Natural killer cell (primary cell): Measurements from ENCODE around the gene POPDC2. TPM values are rescaled to one million over a fixed set of nuclear protein-coding genes. Genes with fewer than 3 reads are reported as not detected.

Experiments
- ATAC-seq, 3 donors: fragments of 150-1000 bp in 2 of 3; fragments of 200-7000 bp in 1 of 3; cut with Tn5 transposase; 1 replicate in 1 of 3; 2 replicates in 2 of 3; pipeline ENCODE4 v1.10.0; 2021; ENCODE audit warnings: mild to moderate bottlenecking in 2 of 3, moderate library complexity in 2 of 3
- DNase-seq, 2 donors: peaks; one replicate each; pipeline versions ENCODE4 v3.0.0 to v3.0.0-alpha.2; 2013 to 2021; ENCODE audit warnings: mixed read lengths in 1 of 2
- H3K27ac ChIP-seq: one replicate; pipeline ENCODE4 v1.5.1; 2013; ENCODE audit warnings: mild to moderate bottlenecking, low read length
- H3K27me3 ChIP-seq: one replicate; pipeline ENCODE4 v1.6.1; 2013; ENCODE audit warnings: low read length; ENCODE audit not compliant: control insufficient read depth, insufficient read depth
- H3K36me3 ChIP-seq: one replicate; pipeline ENCODE4 v1.6.1; 2013; ENCODE audit warnings: low read length; ENCODE audit not compliant: control insufficient read depth, insufficient read depth
- H3K4me1 ChIP-seq: one replicate; pipeline ENCODE4 v1.6.1; 2013; ENCODE audit warnings: low read length; ENCODE audit not compliant: control insufficient read depth, insufficient read depth
- H3K4me3 ChIP-seq: one replicate; pipeline ENCODE4 v1.5.1; 2013; ENCODE audit warnings: low read length
- H3K9me3 ChIP-seq: one replicate; pipeline ENCODE4 v1.6.1; 2013; ENCODE audit warnings: low read length; ENCODE audit not compliant: control insufficient read depth, insufficient read depth
- H3K27ac Mint-ChIP-seq, 2 donors: one replicate each; pipeline ENCODE4 v1.8.0; 2022; ENCODE audit warnings: mild to moderate bottlenecking in 2 of 2, mixed read lengths in 2 of 2, moderate library complexity in 1 of 2
- H3K27me3 Mint-ChIP-seq, 2 donors: one replicate each; pipeline ENCODE4 v1.8.0; 2022; ENCODE audit warnings: low read depth in 2 of 2, mixed read lengths in 2 of 2
- H3K36me3 Mint-ChIP-seq: one replicate; pipeline ENCODE4 v1.8.0; 2022; ENCODE audit warnings: mixed read lengths
- H3K4me1 Mint-ChIP-seq, 2 donors: one replicate each; pipeline ENCODE4 v1.8.0; 2022; ENCODE audit warnings: mixed read lengths in 2 of 2
- H3K4me3 Mint-ChIP-seq: one replicate; pipeline ENCODE4 v1.8.0; 2022; ENCODE audit warnings: mild to moderate bottlenecking, moderate library complexity, mixed read lengths
- H3K9me3 Mint-ChIP-seq, 2 donors: one replicate each; pipeline ENCODE4 v1.8.0; 2022; ENCODE audit warnings: mixed read lengths in 2 of 2
- CTCF ChIP-seq: fragments of 200-600 bp; IDR thresholded peaks from one replicate; pipeline ENCODE4 v1.8.0; 2022; ENCODE audit warnings: antibody characterized with exemption
- WGBS: methylation state at CpG from one replicate; pipeline ENCODE4 v1.1.7; 2013; ENCODE audit warnings: missing lambda C conversion rate; ENCODE audit not compliant: insufficient coverage; 5-methylcytosine and 5-hydroxymethylcytosine counted together
- intact Hi-C: fragments of 100-400 bp; cut with micrococcal nuclease; formaldehyde crosslinking; loops from one replicate; pipeline ENCODE4 v1.14.2; 2022
- total RNA-seq, 4 donors: library from RNA; stranded (reverse); fragments of 120-200 nt in 1 of 4; gene quantifications; one replicate each; pipeline versions ENCODE4 v1.2.3 to v1.2.4, GENCODE V29; 2013 to 2022

Gene POPDC2
- total RNA-seq, 3 donors from 2014 or later (not counting 1 experiment from before 2014, with no cell fraction given), result 6.2 to 8.0 (median 7.9) TPM

- no peak for ATAC-seq
- H3K4me3 Mint-ChIP-seq, result no peak overlapping the region
Observed at GRCh38 chr3:119664850-119665379, 4.5 kb upstream of the POPDC2 start.

GRCh38 chr3:119664370-119664769 lies 4.0 kb upstream of the POPDC2 start:
- no peaks in the 10 kb centered on the region for H3K27me3 Mint-ChIP-seq
- WGBS, result 90% methylated on average over 4 of the region's 4 CpGs
- no peak overlapping the region for H3K4me3 ChIP-seq
- no peaks in the 10 kb centered on the region for H3K4me1 ChIP-seq
- no peak overlapping the region for H3K27ac ChIP-seq
- intact Hi-C loops, result no loop called here
- H3K4me3 Mint-ChIP-seq, result no peak overlapping the region
- H3K36me3 Mint-ChIP-seq, result no peaks in the 10 kb centered on the region
- H3K27me3 ChIP-seq, result no peaks in the 10 kb centered on the region
- H3K9me3 Mint-ChIP-seq, result no peaks in the 10 kb centered on the region
- peak overlapping the region; percentile 17 to 42 for H3K27ac Mint-ChIP-seq
- no peaks in the 10 kb centered on the region for H3K9me3 ChIP-seq
- H3K4me1 Mint-ChIP-seq, result peaks cover 0 to 5% of the 10 kb centered on the region in 2 donors
- no peak for TF ChIP-seq CTCF
- ATAC-seq, result no peak
- DNase-seq, result no peak
- H3K36me3 ChIP-seq, result peaks cover 13% of the 10 kb centered on the region

More at GRCh38 chr3:119664850-119665379, 4.5 kb upstream of the POPDC2 start:
- Histone ChIP-seq H3K27me3 (no peaks in the 10 kb centered on the region), H3K4me1 (no peaks in the 10 kb centered on the region), H3K4me3 (no peak overlapping the region), H3K36me3 (peaks cover 14% of the 10 kb centered on the region), H3K9me3 (no peaks in the 10 kb centered on the region), H3K27ac (no peak overlapping the region)
- Mint-ChIP-seq H3K4me1 (peaks cover 2 to 5% of the 10 kb centered on the region in 2 donors), H3K27me3 (no peaks in the 10 kb centered on the region), H3K27ac (peak overlapping the region; percentile 26 to 42), H3K9me3 (no peaks in the 10 kb centered on the region), H3K36me3 (no peaks in the 10 kb centered on the region)
- 84% methylated on average over 4 of the region's 4 CpGs for WGBS
- no peak for DNase-seq
- intact Hi-C loops, result no loop called here
- no peak for TF ChIP-seq CTCF

- Mint-ChIP-seq H3K27me3 (no peaks in the 10 kb centered on the region), H3K9me3 (no peaks in the 10 kb centered on the region), H3K4me1 (peaks cover 0 to 5% of the 10 kb centered on the region in 2 donors), H3K27ac (peak overlapping the region; percentile 17 to 42), H3K36me3 (no peaks in the 10 kb centered on the region), H3K4me3 (no peak overlapping the region)
- Histone ChIP-seq H3K9me3 (no peaks in the 10 kb centered on the region), H3K4me1 (no peaks in the 10 kb centered on the region), H3K27ac (no peak overlapping the region), H3K27me3 (no peaks in the 10 kb centered on the region), H3K4me3 (no peak overlapping the region), H3K36me3 (peaks cover 9% of the 10 kb centered on the region)
- no peak for DNase-seq
- intact Hi-C loops, result no loop called here
- TF ChIP-seq CTCF, result no peak
- ATAC-seq, result no peak
- 100% methylated on average over 1 of the region's 2 CpGs for WGBS
Observed at GRCh38 chr3:119663885-119664284, 3.5 kb upstream of the POPDC2 start.
